Effector memory CD8-positive, alpha-beta T cell (primary cell): ENCODE data around the gene SYT10.
A peak's percentile ranks its signal among the peaks of the same experiment; 100 is the strongest.

Source experiments
- ATAC-seq: fragments of 150-1000 bp; cut with Tn5 transposase; replicated peaks from 2 replicates; pipeline ENCODE4 v1.10.0; 2021; ENCODE audit warnings: mild to moderate bottlenecking, moderate library complexity
- DNase-seq, 3 experiments: peaks; one replicate each; pipeline ENCODE4 v3.0.0; 2021
- H3K27ac Mint-ChIP-seq, 2 donors: one replicate each; pipeline ENCODE4 v1.8.0; 2022; ENCODE audit warnings: mild to moderate bottlenecking in 2 of 2, mixed read lengths in 2 of 2, moderate library complexity in 2 of 2
- H3K27me3 Mint-ChIP-seq, 2 donors: one replicate each; pipeline ENCODE4 v1.8.0; 2022; ENCODE audit warnings: mixed read lengths in 2 of 2
- H3K36me3 Mint-ChIP-seq: one replicate; pipeline ENCODE4 v1.8.0; 2022; ENCODE audit warnings: mild to moderate bottlenecking, moderate library complexity, mixed read lengths; ENCODE audit not compliant: insufficient read depth
- H3K4me1 Mint-ChIP-seq, 2 donors: one replicate each; pipeline ENCODE4 v1.8.0; 2022; ENCODE audit warnings: low read depth in 2 of 2, mixed read lengths in 2 of 2
- H3K4me3 Mint-ChIP-seq, 2 donors: one replicate each; pipeline ENCODE4 v1.8.0; 2022; ENCODE audit warnings: mild to moderate bottlenecking in 2 of 2, mixed read lengths in 2 of 2, moderate library complexity in 2 of 2
- H3K9me3 Mint-ChIP-seq, 2 donors: one replicate each; pipeline ENCODE4 v1.8.0; 2022; ENCODE audit warnings: mixed read lengths in 2 of 2
- total RNA-seq, 9 experiments: gene quantifications; one replicate each; lab custom pipeline; 2026; lab: John Stamatoyannopoulos, UW

The SYT10 gene, protein sequence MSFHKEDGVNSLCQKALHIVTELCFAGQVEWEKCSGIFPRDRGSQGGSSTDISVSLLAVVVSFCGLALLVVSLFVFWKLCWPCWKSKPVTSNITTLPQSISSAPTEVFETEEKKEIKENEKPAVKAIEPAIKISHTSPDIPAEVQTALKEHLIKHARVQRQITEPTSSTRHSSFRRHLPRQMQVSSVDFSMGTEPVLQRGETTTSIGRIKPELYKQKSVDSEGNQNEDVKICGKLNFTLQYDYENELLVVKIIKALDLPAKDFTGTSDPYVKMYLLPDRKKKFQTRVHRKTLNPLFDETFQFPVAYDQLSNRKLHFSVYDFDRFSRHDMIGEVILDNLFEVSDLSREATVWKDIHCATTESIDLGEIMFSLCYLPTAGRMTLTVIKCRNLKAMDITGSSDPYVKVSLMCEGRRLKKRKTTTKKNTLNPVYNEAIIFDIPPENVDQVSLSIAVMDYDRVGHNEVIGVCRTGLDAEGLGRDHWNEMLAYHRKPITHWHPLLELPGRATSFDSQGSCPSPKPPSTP
- total RNA-seq, result 0 reads per million in 9 experiments

GRCh38 chr12:33439587-33440011, at the start of gene SYT10:
TSS of gene SYT10 (minus strand) at chr12:33439819. CDS start at chr12:33439522, 297 bp downstream.
- no peak for DNase-seq
- Mint-ChIP-seq H3K9me3 (peaks cover 0 to 10% of the 10 kb centered on the region in 2 donors), H3K36me3 (no peaks in the 10 kb centered on the region), H3K27ac (no peak within 1 kb of the TSS), H3K27me3 (peaks cover 0 to 22% of the 10 kb centered on the region in 2 donors), H3K4me1 (peaks cover 0 to 2% of the 10 kb centered on the region in 2 donors), H3K4me3 (peak within 1 kb of the TSS in 1 of 2 donors; percentile 65)
- no peak for ATAC-seq

- Mint-ChIP-seq H3K27me3 (no peaks in the 10 kb centered on the region), H3K36me3 (no peaks in the 10 kb centered on the region), H3K4me1 (no peaks in the 10 kb centered on the region), H3K9me3 (peaks cover 7 to 9% of the 10 kb centered on the region in 2 donors), H3K27ac (no peak overlapping the region), H3K4me3 (no peak overlapping the region)
- DNase-seq (no peak), ATAC-seq (no peak)
Observed at GRCh38 chr12:33488036-33488435, 48.4 kb upstream of the SYT10 start.

DNA sequence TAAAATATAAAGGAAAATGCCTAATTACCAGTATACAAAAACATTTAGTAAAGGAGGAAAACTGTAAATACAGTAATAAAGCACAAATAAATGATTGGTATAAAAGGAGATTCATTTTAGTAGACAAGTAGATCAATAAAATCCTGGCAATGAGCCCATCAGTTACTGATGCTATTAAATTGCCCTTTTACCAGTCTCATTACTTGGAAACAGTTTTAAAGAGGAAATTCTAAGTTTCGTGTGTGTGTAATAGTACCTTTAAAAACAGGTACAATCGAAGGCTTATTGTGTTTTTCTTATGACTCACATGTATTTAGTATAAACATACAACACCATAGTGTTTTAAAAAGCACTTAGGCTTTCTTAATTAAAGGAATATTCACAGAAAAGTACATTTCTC, 46.4 kb upstream of the SYT10 start:
- no peak for ATAC-seq

DNA sequence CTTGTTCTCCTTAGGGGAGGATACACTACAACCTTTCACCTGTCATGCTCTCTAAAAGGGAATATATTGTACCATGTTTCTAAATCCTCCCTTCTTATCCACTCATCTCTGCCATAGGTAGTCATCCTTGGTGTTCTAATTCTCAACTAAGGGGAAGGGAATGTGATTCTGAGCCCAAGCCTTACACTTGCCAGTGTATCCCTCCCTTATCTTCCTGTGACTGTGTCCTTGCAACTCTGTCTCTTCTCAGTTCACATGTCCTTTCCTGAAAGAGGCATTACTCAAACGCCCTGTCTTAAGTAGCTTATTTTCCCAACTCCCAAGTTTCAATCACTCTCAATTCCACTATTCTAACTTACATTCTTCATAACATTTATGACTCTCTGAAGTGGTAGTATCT, 44.5 kb upstream of the SYT10 start:
- no peak overlapping the region for H3K27ac Mint-ChIP-seq
- no peak for DNase-seq
- no peak for ATAC-seq
- H3K36me3 Mint-ChIP-seq, result no peaks in the 10 kb centered on the region
- no peak overlapping the region for H3K4me3 Mint-ChIP-seq
- H3K9me3 Mint-ChIP-seq, result peaks cover 9 to 10% of the 10 kb centered on the region in 2 donors
- no peaks in the 10 kb centered on the region for H3K27me3 Mint-ChIP-seq
- H3K4me1 Mint-ChIP-seq, result no peaks in the 10 kb centered on the region

More for the DNA sequence above, 46.4 kb upstream of the SYT10 start:
- Mint-ChIP-seq H3K4me3 (no peak overlapping the region), H3K4me1 (no peaks in the 10 kb centered on the region), H3K27ac (no peak overlapping the region), H3K27me3 (no peaks in the 10 kb centered on the region), H3K36me3 (no peaks in the 10 kb centered on the region), H3K9me3 (peaks cover 11 to 17% of the 10 kb centered on the region in 2 donors)
- no peak for DNase-seq

GRCh38 chr12:33480366-33480765, 40.7 kb upstream of the SYT10 start:
- Mint-ChIP-seq H3K27me3 (no peaks in the 10 kb centered on the region), H3K9me3 (peaks cover 9 to 10% of the 10 kb centered on the region in 2 donors), H3K36me3 (no peaks in the 10 kb centered on the region), H3K4me1 (no peaks in the 10 kb centered on the region), H3K27ac (no peak overlapping the region), H3K4me3 (no peak overlapping the region)
- DNase-seq (no peak), ATAC-seq (no peak)

- ATAC-seq (no peak), DNase-seq (no peak)
- Mint-ChIP-seq H3K9me3 (peaks cover 0 to 2% of the 10 kb centered on the region in 2 donors), H3K4me1 (no peaks in the 10 kb centered on the region), H3K4me3 (no peak overlapping the region), H3K36me3 (no peaks in the 10 kb centered on the region), H3K27me3 (no peaks in the 10 kb centered on the region), H3K27ac (no peak overlapping the region)
Observed at GRCh38 chr12:33476058-33476457, 36.4 kb upstream of the SYT10 start.

GRCh38 chr12:33472299-33472698, 32.7 kb upstream of the SYT10 start:
- Mint-ChIP-seq H3K27ac (no peak overlapping the region), H3K27me3 (no peaks in the 10 kb centered on the region), H3K4me3 (no peak overlapping the region), H3K4me1 (no peaks in the 10 kb centered on the region), H3K36me3 (no peaks in the 10 kb centered on the region), H3K9me3 (peaks cover 0 to 2% of the 10 kb centered on the region in 2 donors)
- ATAC-seq (no peak), DNase-seq (no peak)

- ATAC-seq, result no peak
- H3K4me3 Mint-ChIP-seq, result no peak overlapping the region
- no peaks in the 10 kb centered on the region for H3K36me3 Mint-ChIP-seq
- no peak for DNase-seq
- peaks cover 0 to 8% of the 10 kb centered on the region in 2 donors for H3K9me3 Mint-ChIP-seq
- H3K27me3 Mint-ChIP-seq, result no peaks in the 10 kb centered on the region
- H3K27ac Mint-ChIP-seq, result no peak overlapping the region
- no peaks in the 10 kb centered on the region for H3K4me1 Mint-ChIP-seq
Observed at GRCh38 chr12:33455096-33455495, 15.5 kb upstream of the SYT10 start.

DNA sequence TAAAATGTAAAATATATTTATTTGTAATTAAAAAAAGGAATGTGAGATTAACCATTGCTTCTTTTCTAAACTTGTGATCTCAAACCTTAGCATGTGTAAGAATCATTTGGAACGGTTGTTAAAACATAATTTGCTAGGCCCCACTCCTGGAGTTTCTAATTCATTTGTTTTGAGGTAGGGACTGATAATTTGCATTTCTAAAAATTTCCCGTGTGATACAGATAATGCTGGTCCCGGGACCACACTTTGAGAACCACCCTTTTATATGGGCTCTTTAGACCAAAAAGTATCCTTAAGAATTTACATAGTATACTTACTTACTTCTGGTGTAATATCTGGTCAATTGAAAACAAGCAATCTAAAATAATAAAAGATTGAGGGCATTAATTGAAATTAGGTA, 10.9 kb upstream of the SYT10 start:
- H3K4me1 Mint-ChIP-seq, result no peaks in the 10 kb centered on the region
- DNase-seq (no peak), ATAC-seq (no peak)
- H3K27me3 Mint-ChIP-seq, result no peaks in the 10 kb centered on the region
- no peak overlapping the region for H3K4me3 Mint-ChIP-seq
- H3K36me3 Mint-ChIP-seq, result no peaks in the 10 kb centered on the region
- H3K27ac Mint-ChIP-seq, result no peak overlapping the region
- peaks cover 0 to 2% of the 10 kb centered on the region in 2 donors for H3K9me3 Mint-ChIP-seq

- no peak overlapping the region for H3K27ac Mint-ChIP-seq
- peaks cover 0 to 2% of the 10 kb centered on the region in 2 donors for H3K4me1 Mint-ChIP-seq
- DNase-seq, result no peak
- H3K4me3 Mint-ChIP-seq, result no peak overlapping the region
- ATAC-seq, result no peak
- no peaks in the 10 kb centered on the region for H3K36me3 Mint-ChIP-seq
- peaks cover 0 to 10% of the 10 kb centered on the region in 2 donors for H3K9me3 Mint-ChIP-seq
- peaks cover 0 to 22% of the 10 kb centered on the region in 2 donors for H3K27me3 Mint-ChIP-seq
Observed at GRCh38 chr12:33440477-33440876, 858 bp upstream of the SYT10 start.

- Mint-ChIP-seq H3K27ac (no peak overlapping the region), H3K27me3 (peaks cover 0 to 22% of the 10 kb centered on the region in 2 donors), H3K36me3 (no peaks in the 10 kb centered on the region), H3K4me3 (peak overlapping the region in 1 of 2 donors; percentile 65), H3K9me3 (peaks cover 0 to 10% of the 10 kb centered on the region in 2 donors), H3K4me1 (peaks cover 0 to 2% of the 10 kb centered on the region in 2 donors)
- ATAC-seq (no peak), DNase-seq (no peak)
Observed at GRCh38 chr12:33438851-33439586, 600 bp downstream of the SYT10 start.

DNA sequence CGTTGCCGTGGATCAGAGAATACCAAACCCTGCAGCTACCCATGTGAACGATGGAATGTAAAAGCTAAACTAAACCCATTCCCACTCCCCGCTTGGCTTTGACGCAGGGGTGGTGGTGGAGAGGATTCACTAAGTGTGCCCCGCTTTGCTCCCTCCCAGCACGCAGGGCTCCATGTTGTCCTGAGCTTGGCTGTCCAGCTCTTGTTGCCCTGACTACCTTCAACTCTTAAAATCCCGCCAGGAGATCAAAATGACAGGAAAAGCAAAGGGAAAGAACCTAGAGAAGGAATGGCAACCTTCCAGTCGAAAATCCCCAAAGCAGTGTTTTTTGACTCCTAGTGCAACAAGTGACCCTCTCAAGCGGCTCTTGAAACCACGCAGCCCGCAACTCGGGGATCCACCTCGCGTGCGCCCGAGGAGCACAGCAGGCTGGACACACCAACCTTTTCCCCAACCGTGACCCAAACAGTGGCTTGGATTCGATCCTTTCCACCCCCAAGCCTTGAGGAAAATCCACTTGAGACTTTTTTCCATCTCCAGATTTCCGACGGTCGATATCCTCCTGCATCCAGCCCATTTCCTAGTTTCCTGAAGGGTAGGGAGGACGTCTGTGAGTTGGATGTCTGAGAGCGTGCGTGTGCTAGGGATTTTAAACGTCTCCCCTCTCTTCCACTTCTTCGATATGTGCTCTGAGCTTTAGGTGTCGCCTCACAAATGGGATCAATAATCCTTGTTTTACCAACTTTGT, 1.4 kb downstream of the SYT10 start:
- Mint-ChIP-seq H3K27ac (no peak overlapping the region), H3K27me3 (peaks cover 0 to 22% of the 10 kb centered on the region in 2 donors), H3K4me3 (peak overlapping the region; percentile 10 to 13), H3K36me3 (no peaks in the 10 kb centered on the region), H3K4me1 (peaks cover 0 to 2% of the 10 kb centered on the region in 2 donors), H3K9me3 (peaks cover 1 to 4% of the 10 kb centered on the region in 2 donors)
- no peak for DNase-seq
- ATAC-seq, result no peak

DNA sequence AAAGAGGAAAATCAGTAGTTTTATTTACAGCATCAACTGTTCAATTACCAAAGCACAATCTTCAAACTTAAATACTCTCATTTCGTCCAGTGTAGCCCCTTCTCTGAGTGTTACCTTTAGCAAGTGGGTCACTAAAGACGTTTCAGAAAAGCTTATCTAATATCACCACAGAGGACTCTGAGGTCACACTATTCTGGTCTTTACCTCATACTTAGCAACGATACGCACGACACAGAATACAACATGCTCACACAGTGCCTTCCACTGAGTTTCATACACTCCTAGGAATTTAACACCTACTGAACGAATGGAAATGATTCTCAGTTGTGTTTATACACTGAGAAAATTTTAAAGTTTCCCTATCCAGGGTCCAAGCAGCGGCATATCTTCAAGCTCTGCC, 2.0 kb downstream of the SYT10 start:
- Mint-ChIP-seq H3K27me3 (peaks cover 0 to 22% of the 10 kb centered on the region in 2 donors), H3K27ac (no peak overlapping the region), H3K36me3 (no peaks in the 10 kb centered on the region), H3K9me3 (peaks cover 0 to 1% of the 10 kb centered on the region in 2 donors), H3K4me1 (peaks cover 0 to 2% of the 10 kb centered on the region in 2 donors), H3K4me3 (no peak overlapping the region)
- DNase-seq (no peak), ATAC-seq (no peak)
